Measurements from ENCODE around the gene HNRNPA2B1. TPM values are rescaled to one million over a fixed set of nuclear protein-coding genes. Genes with fewer than 3 reads are reported as not detected.

HNRNPA2B1 gene
- 1,232 and 1,255 TPM in 2 replicates for total RNA-seq (2021; fragmentation: NEBNext Ultra II Directional; extraction: Animal tissue kit (Norgen Biotek cat#: 25700))
- 194 and 276 TPM in 2 replicates for polyA plus RNA-seq (2011; rRNA removed)
- polyA plus RNA-seq (2011; cell fraction: cytosol; rRNA removed), result 827 TPM
- polyA plus RNA-seq (2011; cell fraction: nucleus; rRNA removed), result 197 TPM
- polyA plus RNA-seq (2012, experiment 1 of 2), result 1,566 to 1,828 TPM (median 1,703 TPM) in 4 replicates
- 307 TPM for polyA plus RNA-seq (2012, experiment 2 of 2)
- 749 TPM for polyA plus RNA-seq (2013, experiment 1 of 2)
- polyA plus RNA-seq (2013, experiment 2 of 2), result 693 TPM
- 157 and 166 TPM in 2 replicates for polyA minus RNA-seq (2011; rRNA and poly(A)+ RNA removed)
- polyA minus RNA-seq (2011; cell fraction: cytosol; rRNA and poly(A)+ RNA removed), result 245 TPM
- polyA minus RNA-seq (2011; cell fraction: nucleus; rRNA and poly(A)+ RNA removed), result 224 TPM
- long read RNA-seq, experiment 1, full-length matches to known transcripts, result 93 of 830 reads
- long read RNA-seq, experiment 1, partial matches to known transcripts, result 610 of 830 reads
- long read RNA-seq, experiment 1, other reads (novel, unspliced or antisense), result 127 of 830 reads
- long read RNA-seq, experiment 2, full-length matches to known transcripts, result 2,047 of 2,997 reads
- long read RNA-seq, experiment 2, partial matches to known transcripts, result 802 of 2,997 reads
- long read RNA-seq, experiment 2, other reads (novel, unspliced or antisense), result 148 of 2,997 reads

DNA sequence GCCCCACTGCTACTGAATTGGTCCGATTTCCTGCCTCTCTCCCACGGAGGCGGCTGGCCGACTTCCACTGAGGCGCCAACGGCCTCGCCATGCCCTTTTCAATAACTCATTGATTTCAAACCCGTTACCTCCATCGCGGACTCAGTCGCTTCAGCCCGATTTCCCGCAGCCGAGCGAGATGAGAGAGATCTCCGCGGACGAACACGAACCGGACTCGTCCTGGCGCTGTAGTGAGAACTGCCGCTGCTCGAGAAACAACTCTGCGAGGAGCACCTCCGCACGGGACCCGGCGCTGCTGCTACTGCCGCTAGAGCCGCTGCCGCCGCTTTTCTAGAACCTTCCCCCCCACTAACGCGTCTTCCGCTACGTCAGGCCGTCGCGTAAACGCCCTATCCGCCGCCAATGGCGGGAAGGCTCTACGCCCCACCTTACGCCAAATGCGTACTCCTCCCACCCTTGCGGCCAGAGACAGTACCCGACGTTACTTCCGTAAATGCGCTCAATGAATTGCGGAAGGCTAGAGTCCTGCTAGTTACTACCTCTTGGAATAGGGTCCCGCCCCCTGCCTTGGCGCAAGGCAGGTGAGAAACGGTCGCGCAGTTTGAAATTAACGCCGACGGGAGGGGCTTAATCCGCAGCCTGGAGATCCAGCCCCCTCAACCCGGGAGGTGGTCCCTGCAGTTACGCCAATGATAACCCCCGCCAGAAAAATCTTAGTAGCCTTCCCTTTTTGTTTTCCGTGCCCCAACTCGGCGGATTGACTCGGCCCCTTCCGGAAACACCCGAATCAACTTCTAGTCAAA, at the start of gene HNRNPA2B1:
Gene HNRNPA2B1 (minus strand): TSS at position 303 of the 803 bp plus-strand sequence. CDS start 169 bp downstream, at position 134.
- no peak within 1 kb of the TSS for H2AFZ ChIP-seq (ENCODE audit: low read length)
- no peaks in the 10 kb centered on the region for H3K79me1 ChIP-seq (ENCODE audit: low read depth, low read length)
- H3K18ac ChIP-seq (ENCODE audit: extremely low read depth, low read length), result peak within 1 kb of the TSS; percentile 99
- peak within 1 kb of the TSS; percentile 94 for H4K5ac ChIP-seq (ENCODE audit: insufficient read length, low read depth, low read length)
- H3K4ac ChIP-seq (replicated peaks; ENCODE audit: insufficient read length, low read depth, low read length), result peak within 1 kb of the TSS; percentile 96
- H3K4me1 ChIP-seq (replicated peaks in 1 of 4; ENCODE audit: control insufficient read depth in 3 of 4, insufficient read depth in 4 of 4, low read length in 3 of 4), result peaks cover 0 to 9% (median 3%) of the 10 kb centered on the region in 4 experiments; a peak in 3 of 7 replicates
- H3K36me3 ChIP-seq (ENCODE audit: control insufficient read depth in 2 of 4, insufficient read depth in 4 of 4, low read length in 3 of 4), result peaks cover 16 to 56% (median 33%) of the 10 kb centered on the region in 4 experiments
- peak within 1 kb of the TSS; percentile 99 for H2AK5ac ChIP-seq (ENCODE audit: low read depth, low read length)
- H3K14ac ChIP-seq (ENCODE audit: insufficient read length), result peak within 1 kb of the TSS; percentile 84
- H3K27ac ChIP-seq (ENCODE audit: low read depth, low read length), result peak within 1 kb of the TSS; percentile 99
- POLR2A ChIA-PET (ENCODE audit: partially characterized antibody), result interaction anchor here (0.6 to 13.1 kb wide), 70 partner anchors 12 to 839 kb away, joined by 3 to 578 read pairs (median 4); partner anchors contain the start of genes NFE2L3 and SNX10
- peaks cover 25 to 47% of the 10 kb centered on the region in 2 experiments for H4K20me1 ChIP-seq (replicated peaks in 1 of 2; ENCODE audit: control insufficient read depth in 1 of 2, insufficient read depth in 2 of 2, low read length in 2 of 2)
- peak within 1 kb of the TSS; percentile 99 to 100 (median 100) for H3K9ac ChIP-seq (replicated peaks in 1 of 4; ENCODE audit: extremely low read depth in 1 of 4, low read depth in 3 of 4, low read length in 3 of 4)
- peaks cover 3% of the 10 kb centered on the region; the same call in 1 of the 2 replicates for H3K23me2 ChIP-seq (ENCODE audit: low read depth, low read length)
- H2BK5ac ChIP-seq (ENCODE audit: low read depth, low read length), result peak within 1 kb of the TSS; percentile 100
- peak; percentile 97 to 98 for DNase-seq (ENCODE audit: low read depth in 1 of 2, low spot score in 2 of 2)
- peak within 1 kb of the TSS; percentile 97 for H4K91ac ChIP-seq (replicated peaks; ENCODE audit: insufficient read length, low read length)
- H2BK15ac ChIP-seq (ENCODE audit: low read length), result peak within 1 kb of the TSS; percentile 47; the same call in 1 of the 2 replicates
- H3K79me2 ChIP-seq (ENCODE audit: control insufficient read depth in 1 of 2, insufficient read depth in 2 of 2, low read length in 2 of 2), result peaks cover 63 to 89% of the 10 kb centered on the region in 2 experiments
- H3K27me3 ChIP-seq (replicated peaks in 1 of 4; ENCODE audit: control insufficient read depth in 3 of 4, extremely low read depth in 1 of 4, insufficient read depth in 3 of 4, low read length in 3 of 4), result no peaks in the 10 kb centered on the region
- 1% methylated on average over 68 of the region's 71 CpGs; no CpG with 5 or more reads in 1 of the 2 experiments for WGBS, 2 experiments (ENCODE audit: extremely low coverage in 1 of 2, insufficient coverage in 1 of 2, insufficient read length in 1 of 2, insufficient replicate concordance in 2 of 2, low coverage in 1 of 2, low lambda C conversion rate in 2 of 2, missing lambda C conversion rate in 1 of 2)
- peak within 1 kb of the TSS; percentile 85; the same call in 1 of the 2 replicates for H2BK12ac ChIP-seq (ENCODE audit: low read depth, low read length)
- H4K8ac ChIP-seq (ENCODE audit: extremely low read depth, insufficient read depth, low read length), result peak within 1 kb of the TSS; percentile 100
- peak within 1 kb of the TSS; percentile 92 for H2BK120ac ChIP-seq (replicated peaks; ENCODE audit: low read depth, low read length)
- no peak within 1 kb of the TSS for H3K23ac ChIP-seq (ENCODE audit: insufficient read length)
- H3K4me3 ChIP-seq (ENCODE audit: extremely low read depth in 1 of 4, insufficient read depth in 2 of 4, low read depth in 3 of 4, low read length in 4 of 4), result peak within 1 kb of the TSS; percentile 98 to 99 (median 98)
- peak; percentile 42 for FAIRE-seq
- no peaks in the 10 kb centered on the region for H3K9me3 ChIP-seq (ENCODE audit: insufficient read depth in 2 of 2, low read depth in 1 of 2, low read length in 1 of 2)
- no peak within 1 kb of the TSS for H2BK20ac ChIP-seq (ENCODE audit: low read length)
- peak within 1 kb of the TSS; percentile 72 to 90 for H3K4me2 ChIP-seq (ENCODE audit: insufficient read depth in 1 of 2, low read depth in 2 of 2, low read length in 2 of 2)
- peak within 1 kb of the TSS; percentile 99 for H3K56ac ChIP-seq (replicated peaks; ENCODE audit: insufficient read length, low read depth, low read length)
- CTCF ChIA-PET (ENCODE audit: partially characterized antibody), result interaction anchor here (0.7 to 1.1 kb wide), 4 partner anchors 9 to 241 kb away, joined by 3 read pairs; no protein-coding TSS in a partner anchor
- TF ChIP-seq CEBPB (IDR thresholded peaks at IDR 0.05; ENCODE audit: low read depth, low read length), result no peak
- no peak; the same call in 1 of the 2 replicates for TF ChIP-seq RBBP5 (IDR thresholded peaks at IDR 0.05; ENCODE audit: borderline replicate concordance, low read depth, low read length)
- TF ChIP-seq, protein P1, sequence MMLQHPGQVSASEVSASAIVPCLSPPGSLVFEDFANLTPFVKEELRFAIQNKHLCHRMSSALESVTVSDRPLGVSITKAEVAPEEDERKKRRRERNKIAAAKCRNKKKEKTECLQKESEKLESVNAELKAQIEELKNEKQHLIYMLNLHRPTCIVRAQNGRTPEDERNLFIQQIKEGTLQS (IDR thresholded peaks at IDR 0.05; ENCODE audit: insufficient read depth, low read depth, low read length), result no peak
- TF ChIP-seq, protein P2, sequence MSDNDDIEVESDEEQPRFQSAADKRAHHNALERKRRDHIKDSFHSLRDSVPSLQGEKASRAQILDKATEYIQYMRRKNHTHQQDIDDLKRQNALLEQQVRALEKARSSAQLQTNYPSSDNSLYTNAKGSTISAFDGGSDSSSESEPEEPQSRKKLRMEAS (IDR thresholded peaks at IDR 0.05), result no peak
- no peak for TF ChIP-seq MAFK (IDR thresholded peaks at IDR 0.05; ENCODE audit: low read depth, low read length)
- peak in 1 of 2 experiments; percentile 46; a peak in 1 of 4 replicates for TF ChIP-seq SIN3A (conservative IDR thresholded peaks at IDR 0.05 in 1 of 2, IDR thresholded peaks at IDR 0.05 in 1 of 2; ENCODE audit: low read depth in 1 of 2, low read length in 2 of 2)

All from H1 (cell line).